ENCODE data around the gene HAPSTR1. TPM values are rescaled to one million over a fixed set of nuclear protein-coding genes. Genes with fewer than 3 reads are reported as not detected.
"Not testable (repeated sequence)": the region's sequence is repeated elsewhere in the genome, so short reads cannot be mapped to it uniquely, and the experiment has no call there.

Gene HAPSTR1
- total RNA-seq, 4 donors from 2014 or later, result 39.1 to 53.1 (median 47.1) TPM

- TF ChIP-seq POLR2A (IDR thresholded peaks at IDR 0.05) (no peak), CTCF (IDR thresholded peaks at IDR 0.05) (no peak)
- intact Hi-C loops (cut with DNase I; ENCODE audit: low total_unique reads), result no loop called here
- H3K4me3 ChIP-seq (ENCODE audit: low read depth, poor library complexity, severe bottlenecking), result no peak overlapping the region
- no peak for DNase-seq (ENCODE audit: low spot score in 2 of 2)
- 76% methylated on average over 6 of the region's 6 CpGs for WGBS, 2 donors
Measured at GRCh38 chr16:9081843-9082242, 9.6 kb upstream of the HAPSTR1 start.

- WGBS, 2 donors, result 86 to 98% methylated on average over 7 of the region's 7 CpGs
- intact Hi-C loops (cut with DNase I; ENCODE audit: low total_unique reads), result no loop called here
- H3K4me3 ChIP-seq (ENCODE audit: low read depth, poor library complexity, severe bottlenecking), result no peak overlapping the region
- no peak for TF ChIP-seq POLR2A (IDR thresholded peaks at IDR 0.05)
- no peak for TF ChIP-seq CTCF (IDR thresholded peaks at IDR 0.05)
- DNase-seq (ENCODE audit: low spot score in 2 of 2), result no peak
Measured at GRCh38 chr16:9082422-9082821, 9.0 kb upstream of the HAPSTR1 start.

DNA sequence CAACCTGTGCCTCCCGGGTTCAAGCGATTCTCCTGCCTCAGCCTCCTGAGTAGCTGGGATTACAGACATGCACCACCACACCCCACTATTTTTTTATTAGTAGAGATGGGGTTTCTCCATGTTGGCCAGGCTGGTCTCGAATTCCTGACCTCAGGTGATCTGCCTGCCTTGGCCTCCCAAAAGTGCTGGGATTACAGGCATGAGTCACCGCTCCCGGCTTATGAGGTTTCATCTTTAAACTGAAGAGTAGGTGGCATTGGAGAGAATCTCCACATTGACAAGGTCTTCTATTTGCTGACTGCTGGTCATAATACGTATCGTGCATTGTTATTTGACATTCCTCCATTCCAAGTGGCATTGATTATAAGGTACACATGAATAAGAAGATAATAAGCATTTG, 3.7 kb upstream of the HAPSTR1 start:
- H3K4me3 ChIP-seq (ENCODE audit: low read depth, poor library complexity, severe bottlenecking); intact Hi-C loops (cut with DNase I; ENCODE audit: low total_unique reads); DNase-seq (ENCODE audit: low spot score in 2 of 2): not testable (repeated sequence)
- 92% methylated on average over 7 of the region's 7 CpGs for WGBS, 2 donors

DNA sequence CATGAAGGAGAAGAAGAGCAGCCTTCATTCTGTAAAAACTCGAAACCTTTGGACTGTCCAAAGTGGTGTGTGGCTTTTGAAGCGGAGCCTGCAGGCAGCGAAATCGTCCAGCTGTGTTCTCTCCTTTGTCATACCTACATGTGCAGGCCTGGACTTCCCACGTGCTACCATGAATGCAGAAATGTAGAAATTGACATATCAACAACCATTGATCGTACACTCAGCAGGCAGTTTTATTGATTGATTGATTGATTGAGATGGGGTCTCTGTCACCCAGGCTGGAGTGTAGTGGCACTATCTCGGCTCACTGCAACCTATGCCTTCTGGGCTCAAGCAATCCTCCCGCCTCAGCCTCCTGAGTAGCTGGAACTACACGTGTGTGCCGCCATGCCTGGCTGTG, 2.6 kb upstream of the HAPSTR1 start:
- TF ChIP-seq POLR2A (IDR thresholded peaks at IDR 0.05) (no peak), CTCF (IDR thresholded peaks at IDR 0.05) (no peak)

DNA sequence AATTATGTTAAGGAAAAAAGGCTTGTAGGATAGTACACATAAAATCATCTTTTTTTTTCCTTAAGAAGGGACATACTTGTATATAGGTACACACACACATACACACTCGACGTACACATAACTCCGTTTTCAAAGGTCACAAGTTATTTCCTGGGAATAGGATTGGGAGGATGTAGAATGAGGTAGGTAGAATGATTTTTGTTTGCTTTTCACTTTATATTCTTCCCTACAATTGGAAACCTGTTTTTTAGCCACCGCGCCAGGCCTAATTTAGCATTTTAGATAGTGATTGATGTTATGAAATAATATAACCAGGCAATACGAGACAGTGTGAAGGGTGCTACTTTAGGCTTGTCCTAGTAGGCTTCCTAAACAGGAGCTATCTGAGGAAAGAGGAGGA, 1.8 kb upstream of the HAPSTR1 start:
- no peak overlapping the region for H3K4me3 ChIP-seq (ENCODE audit: low read depth, poor library complexity, severe bottlenecking)
- WGBS, 2 donors, result 85 to 90% methylated on average over 6 of the region's 6 CpGs
- intact Hi-C loops (cut with DNase I; ENCODE audit: low total_unique reads), result no loop called here

More for the DNA sequence above, 2.6 kb upstream of the HAPSTR1 start:
- intact Hi-C loops (cut with DNase I; ENCODE audit: low total_unique reads), result no loop called here
- H3K4me3 ChIP-seq (ENCODE audit: low read depth, poor library complexity, severe bottlenecking), result no peak overlapping the region
- 81 to 90% methylated on average over 10 of the region's 10 CpGs for WGBS, 2 donors
- DNase-seq (ENCODE audit: low spot score in 2 of 2), result no peak

More for the DNA sequence above, 1.8 kb upstream of the HAPSTR1 start:
- no peak for TF ChIP-seq CTCF (IDR thresholded peaks at IDR 0.05)
- no peak for TF ChIP-seq POLR2A (IDR thresholded peaks at IDR 0.05)
- no peak for DNase-seq (ENCODE audit: low spot score in 2 of 2)
